Stimulated activated CD8-positive, alpha-beta memory T cell treated with anti-CD3 and anti-CD28 coated beads, Interleukin-15, amount 100 ng/mL, for 24 hours (primary cell): ENCODE measurements around the gene TLK2.

Experiments
- DNase-seq: peaks from one replicate; pipeline ENCODE4 v3.0.0-alpha.2; 2020; ENCODE audit warnings: low read depth

Gene TLK2

DNA sequence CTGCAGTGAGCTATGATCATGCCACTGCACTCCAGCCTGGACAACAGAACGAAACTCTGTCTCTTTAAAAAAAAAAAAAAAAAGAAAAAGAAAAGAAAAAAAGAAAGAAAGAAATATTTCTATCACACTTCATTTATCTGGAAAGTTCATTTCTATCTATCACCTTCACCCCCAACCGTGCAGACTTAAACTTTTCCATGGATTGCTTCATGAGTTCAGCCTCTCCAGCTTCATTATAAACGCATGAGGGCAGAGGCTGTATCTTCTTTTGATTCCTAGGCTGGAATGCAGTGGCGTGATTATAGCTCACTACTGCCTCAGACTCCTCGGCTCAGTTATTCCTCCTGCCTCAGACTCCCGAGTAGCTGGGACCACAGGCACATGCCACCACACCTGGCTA lies 177.0 kb downstream of the TLK2 start:
- no peak for DNase-seq

DNA sequence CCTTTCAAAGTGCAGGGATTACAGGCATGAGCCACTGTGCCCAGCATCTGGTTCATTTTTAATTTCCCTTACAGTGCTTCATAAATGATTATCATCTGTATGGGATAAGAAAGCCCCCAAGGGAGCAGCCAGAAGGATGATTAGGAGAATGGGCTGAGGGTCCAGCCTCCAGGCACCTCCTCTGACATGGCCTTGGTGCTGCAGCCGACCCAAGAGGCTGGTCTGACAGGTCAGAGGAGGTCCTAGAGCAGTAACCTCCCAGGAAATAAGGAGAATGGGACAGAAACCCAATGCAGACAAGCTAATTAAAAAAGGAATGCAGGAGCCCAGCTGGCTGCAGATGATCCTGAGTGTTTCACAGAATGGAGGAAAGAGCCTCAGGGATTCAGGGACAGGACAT lies 177.8 kb downstream of the TLK2 start:
- no peak for DNase-seq

GRCh38 chr17:62657145-62657665 lies 178.6 kb downstream of the TLK2 start:
- DNase-seq: no peak

GRCh38 chr17:62657690-62658089 lies 179.1 kb downstream of the TLK2 start:
- no peak for DNase-seq

- DNase-seq: no peak
Observed at GRCh38 chr17:62658136-62658920, 179.7 kb downstream of the TLK2 start.

DNA sequence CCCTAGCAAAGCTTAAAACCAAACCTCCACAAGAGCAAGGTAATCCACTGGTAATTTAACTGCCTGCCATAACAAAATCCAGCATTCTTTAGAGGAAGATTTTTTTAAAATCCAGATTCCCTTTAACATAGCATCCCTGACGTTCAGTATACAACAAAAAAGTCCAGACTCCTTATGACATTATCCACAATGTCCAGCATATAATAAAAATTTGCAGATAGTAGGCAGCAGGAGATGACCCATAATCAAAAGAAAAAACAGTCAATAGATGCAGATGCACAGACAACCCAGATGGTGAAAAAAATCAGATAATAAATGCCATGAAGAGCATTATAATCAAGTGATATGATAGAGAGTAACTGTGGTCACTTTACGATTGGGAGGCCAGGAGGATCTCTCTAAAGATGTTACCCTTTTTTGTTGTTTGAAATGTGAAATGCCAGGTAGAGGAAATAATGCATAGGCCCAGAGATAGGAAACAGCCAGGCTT lies 182.0 kb downstream of the TLK2 start:
- DNase-seq: no peak

DNA sequence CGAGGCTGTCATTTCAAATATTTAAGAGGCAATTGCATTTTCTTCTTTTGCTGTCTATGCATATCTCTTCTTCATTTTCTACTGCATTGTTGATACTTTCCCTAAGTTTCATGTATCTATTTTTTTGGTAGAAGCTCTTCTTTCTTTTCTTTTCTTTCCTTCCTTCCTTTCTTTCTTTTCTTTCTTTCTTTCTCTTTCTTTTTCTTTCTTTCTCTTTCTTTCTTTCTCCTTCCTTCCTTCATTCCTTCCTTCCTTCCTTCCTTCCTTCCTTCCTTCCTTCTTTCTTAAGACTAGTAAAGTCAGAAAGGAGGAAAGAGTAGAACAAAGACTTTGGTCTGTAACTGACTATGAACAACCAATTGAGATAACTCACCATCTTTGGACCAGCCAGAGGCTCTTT lies 182.7 kb downstream of the TLK2 start:
- DNase-seq: no peak

GRCh38 chr17:62662855-62663254 lies 184.2 kb downstream of the TLK2 start:
- no peak for DNase-seq
